Glutamatergic neuron (in vitro differentiated cells): ENCODE measurements around the gene KIRREL1. TPM values are rescaled to one million over a fixed set of nuclear protein-coding genes. Genes with fewer than 3 reads are reported as not detected.
A peak's percentile ranks its signal among the peaks of the same experiment; 100 is the strongest.

Experiments used
- DNase-seq: peaks from one replicate; pipeline ENCODE4 v3.0.0; 2022
- H3K27ac Mint-ChIP-seq: one replicate; pipeline ENCODE4 v1.8.0; 2020; ENCODE audit warnings: mild to moderate bottlenecking, mixed read lengths, inconsistent platforms; ENCODE audit not compliant: unreplicated experiment
- H3K27me3 Mint-ChIP-seq: one replicate; pipeline ENCODE4 v1.8.0; 2020; ENCODE audit warnings: mild to moderate bottlenecking, moderate library complexity, mixed read lengths, inconsistent platforms; ENCODE audit not compliant: unreplicated experiment
- H3K36me3 Mint-ChIP-seq: one replicate; pipeline ENCODE4 v1.8.0; 2020; ENCODE audit warnings: mild to moderate bottlenecking, mixed read lengths, inconsistent platforms; ENCODE audit not compliant: unreplicated experiment
- H3K4me1 Mint-ChIP-seq: one replicate; pipeline ENCODE4 v1.8.0; 2020; ENCODE audit warnings: mild to moderate bottlenecking, low read depth, mixed read lengths, inconsistent platforms; ENCODE audit not compliant: unreplicated experiment
- H3K4me3 Mint-ChIP-seq: one replicate; pipeline ENCODE4 v1.8.0; 2020; ENCODE audit warnings: mild to moderate bottlenecking, mixed read lengths, inconsistent platforms; ENCODE audit not compliant: unreplicated experiment
- H3K9me3 Mint-ChIP-seq: one replicate; pipeline ENCODE4 v1.8.0; 2020; ENCODE audit warnings: mild to moderate bottlenecking, moderate library complexity, mixed read lengths, inconsistent platforms; ENCODE audit not compliant: unreplicated experiment
- total RNA-seq: library from RNA; stranded (reverse); fragmentation: NEBNext Ultra II Directional; extraction: Animal tissue kit (Norgen Biotek cat#: 25700); gene quantifications from one replicate; pipeline ENCODE4 v1.2.1, GENCODE V29; 2021; ENCODE audit not compliant: unreplicated experiment
- TF ChIP-seq, protein P1 (sequence below): fragments of 200-600 bp; sonication (generic); IDR thresholded peaks from one replicate; pipeline ENCODE4 v1.5.0; 2021; ENCODE audit not compliant: partially characterized antibody, unreplicated experiment

KIRREL1 gene
- total RNA-seq, 1 donor from 2014 or later, result 8.1 TPM

GRCh38 chr1:158084747-158085146 is 91.3 kb downstream of the KIRREL1 start:
- TF ChIP-seq, protein P1, sequence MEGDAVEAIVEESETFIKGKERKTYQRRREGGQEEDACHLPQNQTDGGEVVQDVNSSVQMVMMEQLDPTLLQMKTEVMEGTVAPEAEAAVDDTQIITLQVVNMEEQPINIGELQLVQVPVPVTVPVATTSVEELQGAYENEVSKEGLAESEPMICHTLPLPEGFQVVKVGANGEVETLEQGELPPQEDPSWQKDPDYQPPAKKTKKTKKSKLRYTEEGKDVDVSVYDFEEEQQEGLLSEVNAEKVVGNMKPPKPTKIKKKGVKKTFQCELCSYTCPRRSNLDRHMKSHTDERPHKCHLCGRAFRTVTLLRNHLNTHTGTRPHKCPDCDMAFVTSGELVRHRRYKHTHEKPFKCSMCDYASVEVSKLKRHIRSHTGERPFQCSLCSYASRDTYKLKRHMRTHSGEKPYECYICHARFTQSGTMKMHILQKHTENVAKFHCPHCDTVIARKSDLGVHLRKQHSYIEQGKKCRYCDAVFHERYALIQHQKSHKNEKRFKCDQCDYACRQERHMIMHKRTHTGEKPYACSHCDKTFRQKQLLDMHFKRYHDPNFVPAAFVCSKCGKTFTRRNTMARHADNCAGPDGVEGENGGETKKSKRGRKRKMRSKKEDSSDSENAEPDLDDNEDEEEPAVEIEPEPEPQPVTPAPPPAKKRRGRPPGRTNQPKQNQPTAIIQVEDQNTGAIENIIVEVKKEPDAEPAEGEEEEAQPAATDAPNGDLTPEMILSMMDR, result no peak
- Mint-ChIP-seq H3K4me1 (peaks cover 7% of the 10 kb centered on the region), H3K27me3 (peaks cover 7% of the 10 kb centered on the region), H3K27ac (no peak overlapping the region), H3K9me3 (peaks cover 7% of the 10 kb centered on the region), H3K36me3 (no peaks in the 10 kb centered on the region), H3K4me3 (no peak overlapping the region)
- DNase-seq, result no peak

GRCh38 chr1:158087320-158087927 is 94.0 kb downstream of the KIRREL1 start:
- H3K4me1 Mint-ChIP-seq, result peaks cover 6% of the 10 kb centered on the region
- peaks cover 6% of the 10 kb centered on the region for H3K9me3 Mint-ChIP-seq
- peaks cover 5% of the 10 kb centered on the region for H3K36me3 Mint-ChIP-seq
- H3K27ac Mint-ChIP-seq, result no peak overlapping the region
- TF ChIP-seq, protein P1, result peak; percentile 94
- H3K4me3 Mint-ChIP-seq, result no peak overlapping the region
- peaks cover 8% of the 10 kb centered on the region for H3K27me3 Mint-ChIP-seq
- peak; percentile 72 for DNase-seq

GRCh38 chr1:158089476-158089875 is 96.0 kb downstream of the KIRREL1 start:
- Mint-ChIP-seq H3K4me1 (peaks cover 13% of the 10 kb centered on the region), H3K36me3 (peaks cover 5% of the 10 kb centered on the region), H3K27me3 (peaks cover 9% of the 10 kb centered on the region), H3K9me3 (peaks cover 5% of the 10 kb centered on the region), H3K4me3 (no peak overlapping the region), H3K27ac (no peak overlapping the region)
- no peak for DNase-seq
- TF ChIP-seq, protein P1, result no peak

DNA sequence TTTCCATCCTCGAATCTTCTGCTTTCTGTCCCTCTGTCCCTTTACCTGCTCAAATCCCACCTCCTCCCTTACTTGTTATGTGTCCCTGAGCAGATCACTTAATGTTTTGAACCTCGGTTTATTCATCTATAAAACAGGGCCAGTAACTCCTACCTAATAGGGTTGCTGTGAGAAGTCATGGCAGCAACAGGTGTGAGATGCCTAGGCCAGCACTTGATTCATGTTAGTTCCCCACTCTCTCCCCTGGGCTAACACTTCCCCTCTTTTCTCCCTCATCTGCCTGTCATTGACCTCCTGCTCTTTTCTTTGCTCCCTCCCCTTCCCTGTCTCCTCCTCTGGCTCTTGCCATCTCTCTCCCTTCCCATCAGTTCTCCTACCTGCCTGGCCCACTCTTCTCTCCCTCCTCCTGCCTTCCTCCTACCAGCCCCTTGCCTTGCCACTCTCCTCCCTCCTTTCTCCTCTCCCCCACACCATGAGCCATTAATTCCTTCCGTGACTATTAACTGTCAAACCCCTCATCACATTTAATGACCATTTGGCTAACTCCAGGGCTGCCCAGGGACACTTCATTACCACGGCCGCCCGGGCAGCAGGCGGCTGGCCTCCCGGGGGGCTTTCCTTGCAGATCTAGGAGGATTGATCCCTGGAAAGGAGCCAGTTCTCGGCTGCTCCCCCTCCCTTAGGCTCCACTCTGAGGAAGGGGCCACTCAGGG is 96.6 kb downstream of the KIRREL1 start:
- Mint-ChIP-seq H3K27ac (no peak overlapping the region), H3K4me1 (peaks cover 13% of the 10 kb centered on the region), H3K27me3 (peaks cover 9% of the 10 kb centered on the region), H3K4me3 (no peak overlapping the region), H3K9me3 (peaks cover 5% of the 10 kb centered on the region), H3K36me3 (peaks cover 5% of the 10 kb centered on the region)
- TF ChIP-seq, protein P1, result no peak
- peak; percentile 79 for DNase-seq

GRCh38 chr1:158093376-158093775 is 99.9 kb downstream of the KIRREL1 start:
- peaks cover 13% of the 10 kb centered on the region for H3K4me1 Mint-ChIP-seq
- H3K9me3 Mint-ChIP-seq, result peaks cover 5% of the 10 kb centered on the region
- no peak overlapping the region for H3K27ac Mint-ChIP-seq
- no peak for DNase-seq
- peaks cover 5% of the 10 kb centered on the region for H3K36me3 Mint-ChIP-seq
- H3K27me3 Mint-ChIP-seq, result peaks cover 8% of the 10 kb centered on the region
- TF ChIP-seq, protein P1, result no peak
- no peak overlapping the region for H3K4me3 Mint-ChIP-seq
